Stimulated activated CD8-positive, alpha-beta memory T cell treated with anti-CD3 and anti-CD28 coated beads, Interleukin-2, amount 100 ng/mL, for 1 hour (primary cell): ENCODE data around the gene TMEM127.

Experiments
- DNase-seq, 2 donors: peaks; one replicate each; pipeline ENCODE4 v3.0.0-alpha.2; 2020; ENCODE audit warnings: low read depth in 2 of 2

Gene TMEM127

DNA sequence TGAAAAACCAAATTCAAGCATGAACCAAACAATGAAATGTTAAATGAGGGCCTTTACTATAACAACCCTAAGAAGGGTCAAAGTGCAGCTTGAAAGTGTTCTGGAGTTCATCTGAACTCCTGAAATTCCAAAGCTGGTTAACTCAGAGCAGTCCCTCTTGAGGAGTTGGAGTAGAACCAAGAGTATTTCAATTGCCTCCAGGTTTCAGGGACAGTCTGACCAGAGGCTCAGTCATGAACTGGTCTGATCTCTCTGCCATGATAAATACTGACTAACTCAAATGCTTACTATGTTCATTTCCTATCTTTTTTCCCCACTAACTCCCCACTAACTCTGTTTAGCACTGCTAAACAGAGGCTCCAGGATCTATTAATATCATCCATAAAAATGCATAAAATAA, 59.9 kb downstream of the TMEM127 start:
- DNase-seq, result no peak

GRCh38 chr2:96204836-96205624, 60.8 kb downstream of the TMEM127 start:
- DNase-seq, result no peak

DNA sequence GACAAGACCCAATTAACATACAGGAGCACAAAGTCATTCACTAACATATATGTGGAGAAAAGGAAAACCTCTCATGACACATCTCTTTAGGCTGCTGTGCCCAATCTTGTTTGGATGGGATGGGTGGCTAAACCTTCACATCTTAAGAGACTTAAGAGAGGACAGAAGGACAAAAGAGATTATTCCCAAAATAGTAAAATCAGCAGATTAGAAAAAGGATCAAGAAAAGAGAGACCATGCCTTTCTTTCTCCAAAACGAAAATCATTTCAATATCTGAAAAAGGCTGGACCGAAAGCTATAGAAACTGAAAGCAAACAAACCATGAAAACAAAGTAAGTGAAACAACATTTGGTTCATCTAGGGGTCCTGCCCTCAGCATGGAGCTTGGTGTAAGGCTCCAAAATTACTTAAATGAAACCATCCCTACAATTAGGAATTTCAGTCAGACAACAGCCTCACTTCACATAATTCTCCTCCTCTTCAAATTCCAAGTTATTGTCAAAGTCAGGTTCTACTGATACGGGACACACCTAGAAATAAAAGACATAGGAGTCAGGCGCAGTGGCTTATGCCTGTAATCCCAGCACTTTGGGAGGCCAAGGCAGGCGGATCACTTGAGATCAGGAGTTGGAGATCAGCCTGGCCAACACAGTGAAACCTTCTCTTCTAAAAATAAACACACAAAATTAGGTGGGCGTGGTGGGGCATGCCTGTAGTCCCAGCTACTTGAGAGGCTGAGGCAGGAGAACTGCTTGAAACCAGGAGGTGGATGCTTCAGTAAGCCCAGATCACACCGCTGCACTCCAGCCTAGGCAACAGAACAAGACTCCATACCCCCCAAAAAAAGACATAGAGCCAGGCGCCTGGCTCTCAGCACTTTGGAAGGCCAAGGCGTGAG, 62.4 kb downstream of the TMEM127 start:
- no peak for DNase-seq

GRCh38 chr2:96202152-96202854, 63.5 kb downstream of the TMEM127 start:
- DNase-seq, result no peak

GRCh38 chr2:96201338-96201737, 64.5 kb downstream of the TMEM127 start:
- DNase-seq, result no peak

DNA sequence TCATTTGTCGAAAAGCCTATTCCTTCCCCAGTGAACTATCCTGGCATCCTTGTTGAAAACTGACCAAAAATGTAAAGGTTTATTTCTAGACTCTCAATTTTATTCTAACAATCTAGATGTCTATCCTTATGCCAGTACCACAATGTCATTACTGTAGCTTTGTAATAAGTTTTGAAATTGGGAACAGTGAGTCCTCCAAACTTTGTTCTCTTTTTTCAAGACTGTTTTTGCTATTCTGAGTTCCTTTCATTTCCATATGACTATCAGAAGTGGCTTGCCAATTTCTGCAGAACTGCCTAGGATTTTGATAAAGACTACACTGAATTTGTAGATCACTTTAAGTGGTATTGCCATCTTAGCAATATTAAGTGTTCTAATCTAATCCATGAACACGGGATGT, 66.9 kb downstream of the TMEM127 start:
- DNase-seq, result no peak
